Right renal cortex interstitium (tissue), 3 donors: ENCODE results near the gene DYNLL1. TPM values are rescaled to one million over a fixed set of nuclear protein-coding genes. Genes with fewer than 3 reads are reported as not detected.
"Not testable (repeated sequence)": the region's sequence is repeated elsewhere in the genome, so short reads cannot be mapped to it uniquely, and the experiment has no call there.

Experiments used
- DNase-seq, 3 donors: peaks; one replicate each; pipeline ENCODE4 v3.0.0-alpha.2; 2013; ENCODE audit warnings: low read depth in 3 of 3, low spot score in 2 of 3
- polyA plus RNA-seq, 3 donors: library from polyadenylated mRNA; unstranded; fragments of 120-200 nt; gene quantifications; one replicate each; pipeline ENCODE4 v1.2.1, GENCODE V29; 2013; ENCODE audit not compliant: insufficient read length in 3 of 3

The DYNLL1 gene
- polyA plus RNA-seq, 3 donors: 480 to 578 (median 536) TPM

DNA sequence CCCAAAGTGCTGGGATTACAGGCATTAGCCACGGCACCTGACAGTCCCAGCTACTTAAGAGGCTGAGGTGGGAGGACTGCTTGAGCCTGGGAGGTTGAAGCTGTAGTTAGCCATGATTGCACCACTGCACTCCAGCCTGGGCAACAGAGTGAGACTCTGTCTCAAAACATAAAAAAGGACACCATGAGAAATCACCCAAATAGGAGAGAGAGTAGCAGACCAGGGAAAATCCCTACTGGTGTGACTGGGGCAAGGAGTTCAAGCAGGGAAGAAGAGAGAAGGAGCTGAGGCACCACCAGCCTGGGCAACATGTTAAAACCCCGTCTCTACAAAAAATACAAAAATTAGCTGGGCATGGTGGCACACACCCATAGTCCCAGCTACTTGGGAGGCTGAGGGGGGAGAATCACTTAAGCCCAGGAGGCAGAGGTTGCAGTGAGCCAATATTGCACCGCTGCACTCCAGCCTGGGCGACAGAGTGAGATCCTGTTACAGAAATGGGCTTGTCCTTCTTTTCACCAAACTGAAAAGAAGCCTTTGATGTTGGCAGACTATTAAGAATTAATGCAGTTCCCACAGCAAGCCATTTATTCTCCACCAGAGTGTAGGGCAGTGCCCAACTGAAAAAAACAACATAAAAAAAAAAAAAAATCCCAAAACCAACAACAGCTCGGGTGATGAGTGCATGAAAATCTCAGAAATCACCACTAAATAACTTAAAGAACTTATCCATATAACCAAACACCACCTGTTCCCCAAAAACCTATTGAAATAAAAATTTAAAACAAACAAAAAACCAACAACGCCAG lies 21.9 kb upstream of the DYNLL1 start:
- no peak for DNase-seq

DNA sequence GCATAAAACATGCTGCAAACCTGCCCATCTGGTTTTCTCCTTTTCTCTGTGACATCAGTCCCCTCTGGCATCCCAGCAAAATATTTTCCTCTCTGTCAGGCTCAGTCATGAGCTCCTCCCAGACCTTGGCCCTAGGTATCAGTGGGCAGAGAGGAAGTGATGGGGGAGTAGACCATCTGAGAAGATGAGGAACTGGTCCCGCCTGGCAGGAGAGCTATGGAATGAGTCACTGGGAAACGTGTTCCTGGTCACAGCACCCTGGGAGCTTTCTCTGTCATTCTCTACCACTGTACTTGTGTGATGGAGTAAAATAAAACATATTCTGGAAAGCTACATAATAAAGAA lies 21.3 kb upstream of the DYNLL1 start:
- no peak for DNase-seq

DNA sequence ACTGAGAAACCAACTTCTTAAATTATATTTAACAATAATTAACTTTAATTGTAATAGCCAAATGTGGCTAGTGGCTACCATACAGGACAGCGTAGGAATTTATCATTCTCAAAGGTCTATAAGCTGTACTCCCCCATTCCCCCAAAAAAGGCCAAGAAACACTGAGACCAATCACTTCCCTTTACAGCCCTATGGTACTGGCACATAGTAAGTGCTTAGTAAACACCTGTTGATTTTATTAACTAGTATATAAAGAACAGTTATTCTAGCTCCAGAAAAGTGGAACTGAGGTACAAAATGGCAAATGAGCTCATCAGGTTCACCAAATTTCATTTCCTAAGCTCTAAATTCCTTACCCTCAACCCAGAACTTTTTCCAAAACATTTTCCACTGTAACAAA lies 20.3 kb upstream of the DYNLL1 start:
- DNase-seq: no peak

DNA sequence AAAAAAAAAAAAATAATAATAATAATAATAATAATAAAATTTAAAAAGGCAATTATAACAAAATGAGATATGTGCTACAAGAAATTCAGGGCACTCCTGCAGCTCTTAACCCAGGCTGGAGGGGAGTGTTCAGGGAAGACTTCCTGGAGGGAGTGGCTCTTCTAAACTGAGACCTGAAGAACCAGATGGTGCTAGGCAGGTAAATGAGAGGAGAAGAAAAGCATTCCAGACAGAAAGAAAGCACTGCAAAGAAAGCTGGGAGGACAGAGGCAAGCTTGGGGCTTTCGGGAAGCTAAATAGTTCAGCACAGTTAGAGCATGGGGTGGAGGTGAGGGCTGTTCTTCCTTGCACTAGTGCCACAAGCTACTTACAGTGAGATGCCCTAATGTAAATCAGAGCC lies 16.5 kb upstream of the DYNLL1 start:
- DNase-seq: no peak

DNA sequence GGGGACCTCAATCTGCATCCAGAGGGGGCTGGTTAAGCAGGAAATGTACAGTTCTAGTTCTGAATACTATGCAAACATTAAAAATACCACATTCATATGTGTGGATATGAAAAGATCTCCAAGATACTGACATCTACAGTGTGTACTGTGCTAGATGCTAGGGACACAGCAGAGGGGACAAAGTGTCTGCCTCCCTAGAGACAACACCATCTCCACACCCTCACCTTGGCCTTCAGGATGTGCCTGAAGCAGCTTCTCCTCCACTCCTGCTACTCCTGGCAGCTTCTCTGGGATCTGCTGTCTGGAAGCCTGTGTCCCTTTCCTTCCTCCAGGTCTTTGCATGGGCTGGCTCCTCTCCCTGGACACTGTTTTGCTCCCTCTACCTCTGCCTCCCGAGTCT lies 15.7 kb upstream of the DYNLL1 start:
- DNase-seq: no peak

DNA sequence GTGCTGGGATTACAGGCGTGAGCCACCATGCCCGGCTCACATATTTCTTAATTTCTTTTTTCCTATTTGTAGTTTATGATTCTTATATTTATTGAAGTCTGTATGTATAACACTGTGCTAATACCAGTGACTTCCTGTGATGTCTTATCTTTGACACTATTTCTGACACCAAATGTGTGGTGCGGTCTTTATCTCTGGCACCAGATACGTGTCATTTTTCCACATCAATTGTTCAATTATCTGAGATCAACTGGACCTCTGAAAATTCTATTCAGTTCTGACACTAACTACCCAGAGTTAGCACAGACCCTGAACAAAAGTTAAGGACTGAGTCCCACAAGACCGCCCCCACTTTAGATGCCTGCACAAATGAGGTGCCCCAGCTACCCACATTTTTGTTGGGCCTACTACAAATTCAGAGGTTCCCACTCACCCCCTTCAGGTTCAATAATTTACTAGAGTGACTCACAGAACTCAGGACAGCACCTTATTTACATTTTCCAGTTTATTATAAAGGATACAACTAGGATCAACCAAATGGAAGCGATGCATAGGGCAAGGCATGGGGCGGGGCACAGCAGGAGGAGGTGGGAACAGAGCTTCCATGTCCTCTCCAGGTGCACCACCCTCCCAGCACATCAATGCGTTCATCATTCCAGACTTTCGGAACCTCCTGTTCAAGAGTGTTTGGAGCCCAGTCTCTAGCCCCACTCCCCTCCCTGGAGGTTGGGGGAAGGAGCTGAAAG lies 14.7 kb upstream of the DYNLL1 start:
- DNase-seq: no peak

DNA sequence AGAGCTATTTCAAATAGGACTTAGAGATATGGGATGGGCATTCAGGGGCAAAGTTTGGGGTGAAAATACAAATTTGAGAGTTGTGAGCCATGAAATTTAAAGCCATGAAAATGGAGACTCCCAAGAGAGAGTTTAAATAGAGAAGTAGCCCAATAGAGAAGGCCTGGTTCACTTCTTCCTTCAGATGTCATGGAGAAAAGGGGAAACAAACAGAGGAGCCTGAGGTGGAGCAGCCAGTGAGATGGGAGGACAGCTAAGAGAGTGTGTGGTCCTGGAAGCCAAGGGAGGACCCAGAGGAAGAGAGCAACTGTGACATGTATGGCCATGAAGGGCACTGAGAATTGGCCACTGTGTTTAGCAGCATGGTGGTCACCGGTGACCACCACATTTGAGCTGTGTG lies 12.3 kb upstream of the DYNLL1 start:
- no peak for DNase-seq

DNA sequence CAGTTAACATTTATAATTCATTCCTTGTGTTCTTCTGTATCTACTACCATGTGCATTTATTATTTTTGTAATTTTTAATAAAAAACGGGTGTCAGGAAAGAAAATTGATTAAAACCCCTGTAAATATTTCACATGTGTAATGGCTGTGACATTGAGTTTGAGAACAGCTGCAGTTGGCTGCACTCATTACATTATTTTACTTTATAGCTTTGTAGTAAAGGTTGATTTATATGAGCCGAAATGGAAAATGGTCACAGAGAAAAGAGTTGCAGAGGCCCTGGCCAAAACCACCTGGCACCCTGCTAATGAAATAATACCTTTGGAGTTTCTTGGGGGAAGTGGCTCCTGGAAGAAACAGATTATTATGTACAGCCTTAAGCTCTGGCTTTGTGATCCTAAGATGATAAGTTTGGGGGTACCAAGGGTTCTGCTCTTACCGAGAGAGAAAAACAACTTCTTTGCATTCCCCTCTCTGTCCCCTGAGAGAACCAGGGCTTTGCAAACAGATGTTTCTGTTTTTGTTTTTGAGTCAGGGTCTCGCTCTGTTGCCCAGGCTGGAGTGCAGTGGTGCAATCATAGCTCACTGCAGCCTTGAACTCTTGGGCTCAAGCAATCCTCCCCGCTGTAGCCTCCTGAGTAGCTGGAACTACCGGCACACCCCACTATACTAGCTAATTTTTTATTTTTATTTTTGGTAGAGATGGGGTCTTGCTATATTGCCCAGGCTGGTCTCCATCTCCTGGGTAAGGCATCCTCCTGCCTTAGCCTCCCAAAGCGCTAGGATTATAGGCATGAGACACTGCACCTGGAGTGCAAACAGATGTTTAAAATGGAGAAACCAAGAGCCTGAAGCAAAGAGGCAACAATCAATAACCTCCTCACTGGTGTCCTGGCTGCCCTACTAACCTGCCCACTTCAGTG lies 9.7 kb upstream of the DYNLL1 start:
- no peak for DNase-seq

DNA sequence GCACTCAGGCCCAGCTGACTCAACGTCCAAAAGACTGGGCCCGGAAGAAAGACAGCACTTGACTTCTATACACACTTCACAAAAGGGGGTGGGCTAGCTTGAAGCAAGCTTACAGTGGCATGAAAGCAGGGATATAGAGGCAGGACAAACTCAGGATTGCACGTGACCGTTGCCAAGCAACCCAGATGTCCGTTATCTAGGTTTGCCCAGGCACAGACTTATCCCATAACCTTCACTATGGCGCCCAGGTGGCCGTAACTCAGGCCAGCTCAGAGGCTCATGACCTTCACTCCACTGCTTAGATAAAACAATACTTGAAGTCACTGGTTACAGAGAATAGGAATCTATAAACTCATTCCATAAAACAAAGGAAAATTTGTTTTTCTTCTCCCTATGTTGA lies 8.4 kb upstream of the DYNLL1 start:
- not testable (repeated sequence) for DNase-seq

DNA sequence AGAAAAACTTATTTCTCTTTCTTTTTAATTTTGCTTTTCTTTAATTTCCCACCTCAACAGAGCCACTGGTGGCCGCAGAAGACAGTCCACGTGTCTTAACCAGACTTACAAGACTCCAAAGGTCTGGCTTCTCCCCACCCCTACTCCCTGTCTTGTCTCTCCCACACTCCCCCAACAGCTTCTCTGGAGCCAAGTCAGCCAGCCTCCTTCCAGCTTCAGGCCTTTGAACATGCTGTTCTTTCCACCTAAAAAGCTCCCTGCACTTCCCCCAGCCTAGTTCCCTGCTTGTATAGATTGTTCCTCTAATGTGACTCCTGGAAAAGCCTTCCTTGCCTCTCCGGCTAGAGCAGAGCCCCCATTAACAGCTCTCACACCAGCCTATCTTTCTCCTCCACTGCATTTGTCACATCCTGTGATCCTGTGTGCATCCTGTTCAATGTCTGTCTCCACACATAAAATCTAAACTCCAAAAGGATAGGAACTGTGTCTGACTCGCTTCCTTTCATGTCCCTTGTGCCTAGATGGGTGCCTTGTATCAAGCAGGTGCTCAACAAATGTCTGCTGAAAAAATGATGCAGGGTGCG lies 7.8 kb upstream of the DYNLL1 start:
- DNase-seq: no peak

DNA sequence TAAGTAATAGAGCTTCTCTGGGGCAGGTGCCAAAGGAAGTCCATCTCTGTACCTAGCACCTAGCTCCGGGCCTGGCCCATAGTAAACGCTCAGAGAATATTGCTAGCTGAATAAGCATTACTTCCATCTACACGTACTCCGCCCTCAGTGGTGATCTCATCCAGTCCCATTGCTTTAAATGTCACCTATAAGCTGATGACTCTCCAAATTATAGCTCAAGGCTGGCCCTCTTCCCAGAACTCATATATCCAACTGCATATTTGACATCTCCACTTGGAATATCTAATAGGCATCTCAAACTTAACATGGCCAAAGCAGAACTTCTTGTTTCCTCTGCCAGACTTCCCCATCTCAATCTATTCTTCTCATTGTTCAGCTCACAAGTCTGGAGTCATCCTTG lies 6.9 kb upstream of the DYNLL1 start:
- DNase-seq: no peak

DNA sequence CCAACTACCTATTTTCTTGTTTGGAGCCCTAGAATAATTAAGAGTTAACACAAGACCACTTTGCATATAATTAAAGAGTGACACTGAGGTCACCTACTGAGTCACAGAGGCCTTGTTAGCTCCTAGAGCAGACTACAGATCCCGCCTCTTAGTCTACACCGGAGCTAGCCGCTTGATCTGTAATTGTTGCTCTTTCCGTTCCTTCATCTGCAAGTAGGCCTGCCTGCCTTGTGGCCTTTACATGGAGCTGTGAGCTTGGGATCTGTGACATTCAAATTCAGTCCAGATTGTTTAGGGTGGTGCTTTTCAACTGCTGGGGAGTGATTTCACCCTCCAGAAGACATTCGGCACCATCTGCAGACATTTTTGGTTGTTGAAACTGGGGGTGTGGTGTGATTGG lies 5.6 kb upstream of the DYNLL1 start:
- DNase-seq: no peak

DNA sequence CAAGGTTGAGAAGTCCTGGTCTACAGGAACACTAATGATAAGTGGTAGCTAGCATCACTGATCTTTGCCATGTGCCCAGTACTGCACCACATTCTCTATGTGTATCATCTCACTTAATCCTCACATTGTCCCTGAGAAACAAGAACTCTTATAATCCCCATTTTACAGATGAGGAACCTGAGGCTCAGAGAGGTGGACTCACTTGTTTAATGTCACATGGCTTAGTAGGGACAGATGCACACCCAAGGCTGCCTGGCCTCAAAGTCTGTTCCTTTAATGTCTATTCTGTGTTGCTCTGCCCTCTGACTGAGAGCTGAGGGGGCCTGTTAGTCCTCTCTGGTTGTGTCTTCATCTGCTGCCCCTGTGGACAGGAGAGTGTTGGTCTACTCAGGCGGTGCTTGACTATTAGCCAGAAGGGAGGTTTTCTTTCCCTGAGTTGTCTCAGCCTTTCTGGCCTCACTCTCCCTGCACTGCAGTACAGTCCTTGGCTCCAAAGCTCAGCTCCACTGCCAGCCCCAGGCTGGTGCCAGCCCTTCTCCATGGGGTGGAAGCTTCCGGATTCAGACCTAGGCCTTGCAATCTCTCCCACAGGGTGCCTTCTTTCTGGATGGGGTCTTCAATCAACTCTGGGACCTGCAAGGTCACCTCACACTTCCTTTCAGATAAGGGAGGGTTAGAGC lies 4.9 kb upstream of the DYNLL1 start:
- DNase-seq: no peak

DNA sequence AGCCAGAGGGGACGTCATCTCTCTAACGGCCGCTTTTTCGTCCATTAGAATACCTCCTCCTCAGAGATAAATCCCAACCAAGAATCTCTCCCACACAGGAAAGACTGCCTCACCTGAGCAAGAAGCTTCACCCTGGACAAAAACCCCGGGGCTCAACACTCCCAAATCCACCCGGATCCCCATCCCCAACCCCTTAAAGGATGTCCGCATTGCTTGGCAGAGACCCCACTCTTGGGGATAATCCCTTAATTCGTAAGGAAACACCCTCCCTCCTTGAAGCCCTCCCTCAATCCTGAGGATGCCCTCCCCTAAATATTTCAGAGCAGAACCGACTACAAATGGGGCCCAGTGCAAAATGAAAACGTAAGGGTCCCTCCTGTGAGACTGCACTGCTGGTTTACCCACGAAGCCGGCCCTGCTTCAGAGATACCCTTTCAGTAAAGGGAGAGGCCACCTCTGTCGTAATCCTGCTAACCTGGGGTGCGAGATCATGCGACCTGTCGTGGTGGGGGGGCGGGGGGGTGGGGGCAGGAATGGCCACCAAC lies 655 bp upstream of the DYNLL1 start:
- DNase-seq: no peak

DNA sequence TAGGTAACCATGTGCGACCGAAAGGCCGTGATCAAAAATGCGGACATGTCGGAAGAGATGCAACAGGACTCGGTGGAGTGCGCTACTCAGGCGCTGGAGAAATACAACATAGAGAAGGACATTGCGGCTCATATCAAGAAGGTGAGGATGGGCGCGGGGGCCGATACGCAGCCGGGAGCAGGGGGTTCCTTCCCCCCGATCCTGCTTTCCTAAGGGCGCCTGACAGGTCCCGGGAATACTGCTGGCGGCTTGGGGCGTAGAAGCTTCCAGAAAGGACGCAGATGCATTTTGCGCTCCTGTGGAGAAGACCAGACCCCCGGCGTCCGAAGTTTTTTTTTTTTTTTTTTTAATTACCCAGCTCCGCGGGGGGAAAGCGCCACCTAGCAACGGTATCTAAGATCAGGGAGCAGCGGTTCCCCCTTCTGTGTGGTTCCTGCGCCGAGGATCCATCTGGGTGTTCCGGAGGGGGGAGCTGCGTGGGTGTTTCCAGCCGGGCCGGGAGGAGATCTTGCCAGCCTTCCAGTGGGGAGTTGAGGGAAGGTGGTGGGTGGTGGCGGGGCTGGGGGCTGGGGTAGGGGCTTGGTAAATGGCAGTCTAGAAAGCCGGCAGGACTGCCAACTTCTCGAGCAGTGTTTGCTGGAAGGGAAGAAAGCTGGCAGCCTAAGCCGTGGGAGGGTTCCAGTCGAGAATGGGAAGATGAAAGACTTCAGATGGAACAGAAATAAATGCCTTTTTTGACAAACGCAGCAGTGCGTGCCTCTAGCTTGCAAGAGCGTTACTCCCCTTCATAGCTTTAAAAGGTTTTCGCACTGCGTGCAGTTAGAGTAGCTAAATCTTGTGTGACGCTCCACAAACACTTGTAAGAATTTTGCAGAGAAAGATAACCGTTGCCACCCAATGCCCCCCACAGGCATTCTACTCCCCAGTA lies 764 bp downstream of the DYNLL1 start:
- no peak for DNase-seq

DNA sequence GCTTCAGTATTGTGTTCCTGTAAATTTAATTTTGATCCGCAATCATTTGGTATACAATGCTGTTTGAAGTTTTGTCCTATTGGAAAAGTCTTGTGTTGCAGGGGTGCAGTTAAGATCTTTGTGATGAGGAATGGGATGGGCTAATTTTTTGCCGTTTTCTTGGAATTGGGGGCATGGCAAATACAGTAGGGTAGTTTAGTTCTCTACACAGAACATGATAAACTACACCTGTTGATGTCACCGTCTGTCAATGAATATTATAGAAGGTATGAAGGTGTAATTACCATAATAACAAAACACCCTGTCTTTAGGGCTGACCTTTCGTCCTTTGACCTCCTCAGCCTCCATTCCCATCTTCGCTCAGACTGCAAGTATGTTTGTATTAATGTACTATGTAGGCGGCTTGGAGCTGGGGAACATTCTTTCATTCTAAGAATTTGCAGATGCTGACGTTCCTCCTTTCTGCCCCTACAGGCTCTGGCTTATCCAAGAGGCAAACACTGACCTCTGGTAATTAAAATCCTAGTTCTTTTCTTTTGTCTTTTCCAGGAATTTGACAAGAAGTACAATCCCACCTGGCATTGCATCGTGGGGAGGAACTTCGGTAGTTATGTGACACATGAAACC lies 1.7 kb downstream of the DYNLL1 start:
- no peak for DNase-seq

DNA sequence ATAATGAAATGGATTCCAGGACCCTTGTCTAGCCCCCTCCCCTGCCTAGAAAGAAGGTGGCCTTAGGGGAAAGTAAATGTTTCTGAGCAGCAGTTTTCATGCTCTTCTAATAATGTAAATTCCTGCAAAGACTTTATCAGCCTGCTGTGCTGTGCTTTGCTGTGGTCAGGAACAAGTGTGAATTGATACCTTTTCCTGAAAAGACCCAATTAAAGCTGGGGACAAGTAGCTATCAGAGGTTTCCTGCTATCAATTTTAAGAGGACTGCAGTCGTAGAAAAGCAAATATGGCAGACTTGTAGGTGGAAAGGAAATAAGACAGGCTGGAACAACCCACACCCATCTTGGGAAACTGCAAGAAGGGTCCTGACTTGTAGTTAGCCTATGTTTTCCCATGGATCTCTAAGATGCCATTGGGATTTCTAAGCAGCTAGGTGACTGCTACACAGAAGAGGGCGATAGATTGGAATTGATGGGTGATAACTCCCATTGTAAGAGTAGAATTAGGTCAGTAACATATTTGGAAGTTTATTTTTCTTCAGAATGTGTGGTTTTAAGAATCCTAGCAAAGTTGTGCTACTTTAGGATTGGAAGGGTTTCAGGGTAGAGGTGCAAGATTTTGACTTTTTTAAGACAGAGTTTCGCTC lies 3.1 kb downstream of the DYNLL1 start:
- no peak for DNase-seq

DNA sequence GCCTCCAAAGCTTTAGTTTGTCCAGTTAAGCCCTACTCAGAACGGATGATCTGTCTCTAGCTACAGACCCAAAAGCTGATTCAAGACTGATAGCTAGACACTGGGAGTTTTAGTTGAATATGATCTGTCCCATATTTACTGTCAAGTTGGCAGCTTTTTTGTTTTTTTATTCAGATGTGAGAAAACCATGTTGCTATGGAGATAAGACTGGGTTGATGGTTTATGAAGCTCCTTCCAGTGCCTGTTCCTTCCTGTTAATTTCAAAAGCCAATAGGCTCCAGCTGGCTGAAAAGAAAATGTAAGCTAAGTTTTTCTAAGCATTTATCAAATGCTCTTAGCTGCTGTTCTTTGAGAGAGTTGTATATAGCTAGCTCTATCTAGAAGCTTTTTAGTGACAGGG lies 4.7 kb downstream of the DYNLL1 start:
- DNase-seq: no peak
